Mucosa of descending colon (tissue), 3 donors: ENCODE results near the gene ULBP2. TPM values are rescaled to one million over a fixed set of nuclear protein-coding genes. Genes with fewer than 3 reads are reported as not detected.
"Not testable (repeated sequence)": the region's sequence is repeated elsewhere in the genome, so short reads cannot be mapped to it uniquely, and the experiment has no call there.

ENCODE experiments used
- ATAC-seq: fragments of 200-7000 bp; cut with Tn5 transposase; one replicate; pipeline ENCODE4 v1.9.1; 2020; ENCODE audit warnings: mild to moderate bottlenecking, moderate library complexity
- DNase-seq, 3 donors: peaks; one replicate each; pipeline ENCODE4 v3.0.0-alpha.2; 2020
- H3K36me3 ChIP-seq: fragments of 200-600 bp; one replicate; pipeline ENCODE4 v1.8.0; 2021; ENCODE audit warnings: low read depth, mild to moderate bottlenecking
- H3K4me1 ChIP-seq: fragments of 200-600 bp; one replicate; pipeline ENCODE4 v1.8.0; 2021; ENCODE audit warnings: low read depth, mild to moderate bottlenecking
- H3K4me3 ChIP-seq: fragments of 200-600 bp; one replicate; pipeline ENCODE4 v1.8.0; 2021; ENCODE audit warnings: mild to moderate bottlenecking
- H3K9me3 ChIP-seq: fragments of 200-600 bp; one replicate; pipeline ENCODE4 v1.8.0; 2021; ENCODE audit warnings: mild to moderate bottlenecking
- intact Hi-C, 2 donors: fragments of 100-400 bp; cut with DNase I in 1 of 2; cut with micrococcal nuclease in 1 of 2; formaldehyde crosslinking; loops; one replicate each; pipeline versions ENCODE4 v1.11.0 to v1.11.1; 2022; cut with DNase I, micrococcal nuclease
- total RNA-seq, 3 donors: library from RNA; stranded (reverse); fragmentation: NEBNext Ultra II Directional in 2 of 3; extraction: Animal tissue kit (Norgen Biotek cat#: 25700) in 2 of 3; gene quantifications; one replicate each; pipeline versions ENCODE4 v1.2.1 to v1.2.4, GENCODE V29; 2021 to 2023
- TF ChIP-seq, protein P1 (sequence below): fragments of 200-600 bp; IDR thresholded peaks from one replicate; pipeline ENCODE4 v1.8.0; 2022; ENCODE audit warnings: antibody characterized with exemption, mild to moderate bottlenecking
- donor health status: DM: no; HTN: no; CAD: no; lungs with moderate emphysema.
- donor health status: DM: no; HTN: no; CAD: no.
- donor health status: DM: no; HTN: yes; CAD: no.

The ULBP2 gene
- total RNA-seq, 3 donors from 2014 or later = 0.43 TPM; not detected in 2

DNA sequence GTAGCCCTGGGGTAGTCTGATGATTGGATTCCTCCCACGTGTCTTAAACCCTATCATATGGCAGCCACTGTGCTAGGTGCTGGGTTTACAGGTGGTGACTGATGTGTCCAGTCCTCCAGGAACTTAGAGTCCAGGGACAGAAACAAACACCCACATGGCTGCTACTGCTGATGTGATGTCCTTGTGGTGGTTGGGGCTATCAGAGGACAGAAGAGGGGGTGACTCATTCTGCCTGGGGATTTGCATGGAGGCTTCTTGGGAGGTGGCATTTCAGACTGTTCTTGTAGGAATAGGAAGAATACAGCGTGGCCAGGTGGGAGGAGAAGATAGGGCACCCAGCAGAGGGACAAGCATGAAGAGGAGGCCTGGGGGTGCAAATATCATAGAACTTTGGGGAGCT is 28.7 kb upstream of the ULBP2 start:
- DNase-seq (no peak), ATAC-seq (no peak)
- no peak overlapping the region for H3K4me3 ChIP-seq
- H3K9me3 ChIP-seq = peaks cover 10% of the 10 kb centered on the region
- TF ChIP-seq, protein P1, sequence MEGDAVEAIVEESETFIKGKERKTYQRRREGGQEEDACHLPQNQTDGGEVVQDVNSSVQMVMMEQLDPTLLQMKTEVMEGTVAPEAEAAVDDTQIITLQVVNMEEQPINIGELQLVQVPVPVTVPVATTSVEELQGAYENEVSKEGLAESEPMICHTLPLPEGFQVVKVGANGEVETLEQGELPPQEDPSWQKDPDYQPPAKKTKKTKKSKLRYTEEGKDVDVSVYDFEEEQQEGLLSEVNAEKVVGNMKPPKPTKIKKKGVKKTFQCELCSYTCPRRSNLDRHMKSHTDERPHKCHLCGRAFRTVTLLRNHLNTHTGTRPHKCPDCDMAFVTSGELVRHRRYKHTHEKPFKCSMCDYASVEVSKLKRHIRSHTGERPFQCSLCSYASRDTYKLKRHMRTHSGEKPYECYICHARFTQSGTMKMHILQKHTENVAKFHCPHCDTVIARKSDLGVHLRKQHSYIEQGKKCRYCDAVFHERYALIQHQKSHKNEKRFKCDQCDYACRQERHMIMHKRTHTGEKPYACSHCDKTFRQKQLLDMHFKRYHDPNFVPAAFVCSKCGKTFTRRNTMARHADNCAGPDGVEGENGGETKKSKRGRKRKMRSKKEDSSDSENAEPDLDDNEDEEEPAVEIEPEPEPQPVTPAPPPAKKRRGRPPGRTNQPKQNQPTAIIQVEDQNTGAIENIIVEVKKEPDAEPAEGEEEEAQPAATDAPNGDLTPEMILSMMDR = no peak
- intact Hi-C loops = no loop called here
- H3K36me3 ChIP-seq = no peaks in the 10 kb centered on the region
- no peaks in the 10 kb centered on the region for H3K4me1 ChIP-seq

DNA sequence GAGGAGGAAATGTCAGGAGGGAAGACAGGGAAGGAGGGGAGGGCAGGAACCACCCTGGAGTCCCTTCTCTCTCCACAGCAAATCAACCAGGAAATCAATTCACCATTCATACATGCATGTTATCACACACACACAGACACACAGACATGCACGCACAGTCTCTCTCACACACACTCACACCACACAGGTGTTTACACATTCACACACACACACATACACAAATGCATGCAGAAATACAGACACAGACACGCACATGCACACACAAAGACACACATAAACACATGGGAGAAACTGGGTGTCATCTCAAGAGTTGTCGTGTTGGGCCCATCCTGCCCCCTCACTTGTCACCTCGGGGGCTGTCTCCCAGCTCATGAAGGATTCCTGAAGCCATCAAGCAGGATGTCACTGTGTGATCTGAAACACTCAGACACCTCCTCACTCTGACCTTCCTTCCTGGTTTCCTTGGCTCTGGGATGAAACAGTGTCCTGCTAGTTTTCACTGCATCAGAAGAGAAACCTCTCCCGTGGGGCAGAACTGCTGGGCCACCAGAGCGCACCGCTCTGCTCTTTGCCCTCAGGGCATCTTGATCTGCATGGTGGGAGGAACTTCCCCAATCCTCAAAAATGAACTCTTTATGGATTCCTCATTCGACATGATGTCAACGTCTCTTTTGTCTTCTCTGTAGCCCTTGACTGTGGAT is 28.1 kb upstream of the ULBP2 start:
- TF ChIP-seq, protein P1 = no peak
- Histone ChIP-seq H3K36me3 (no peaks in the 10 kb centered on the region), H3K4me1 (no peaks in the 10 kb centered on the region), H3K9me3 (peaks cover 4% of the 10 kb centered on the region), H3K4me3 (no peak overlapping the region)
- intact Hi-C loops = no loop called here
- ATAC-seq (no peak), DNase-seq (no peak)

DNA sequence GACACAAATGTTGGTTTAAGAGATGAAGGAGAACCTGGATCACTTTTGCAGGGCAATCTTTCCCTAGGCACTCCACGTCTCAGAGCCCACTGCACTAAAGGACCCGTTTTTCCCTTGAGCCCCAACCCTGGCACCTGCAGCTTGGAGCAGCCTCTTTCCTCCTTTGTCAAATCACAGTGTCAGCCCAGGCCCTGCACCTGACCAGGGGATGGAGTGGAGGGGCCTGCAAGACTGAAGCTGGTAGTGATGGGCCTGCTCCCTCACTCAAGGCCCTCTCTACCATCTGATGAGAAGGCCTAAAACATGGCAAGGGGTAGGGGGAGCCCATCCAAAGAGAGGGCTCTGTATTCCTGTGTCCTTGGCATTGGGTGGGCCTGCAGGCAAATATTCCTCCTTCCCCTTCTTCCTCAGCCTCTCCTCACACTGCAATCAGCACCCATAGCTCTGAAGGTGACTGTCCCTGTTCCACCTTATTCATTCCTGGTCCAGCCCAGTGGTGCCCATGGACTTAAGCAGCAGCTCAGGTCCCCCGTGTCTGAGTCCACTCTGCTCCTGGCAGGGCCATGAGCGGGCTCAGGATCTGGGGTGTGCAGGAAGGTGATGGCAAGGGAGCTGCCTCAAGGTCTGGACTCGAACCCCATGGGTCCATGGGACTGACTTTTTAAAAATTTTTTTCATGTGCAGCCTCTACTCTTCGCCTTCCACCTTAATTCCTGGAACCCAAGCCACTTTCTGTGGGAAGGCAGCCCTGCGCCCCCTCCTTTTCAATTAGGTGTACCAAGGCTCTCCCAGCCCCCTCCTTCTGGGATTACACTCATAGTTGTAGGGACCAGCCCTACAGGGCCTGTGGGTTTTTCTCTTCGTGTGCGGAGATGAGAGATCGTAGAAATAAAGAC is 25.6 kb upstream of the ULBP2 start:
- no peak overlapping the region for H3K4me3 ChIP-seq
- ATAC-seq (no peak), DNase-seq (no peak)
- H3K9me3 ChIP-seq = no peaks in the 10 kb centered on the region
- intact Hi-C loops = no loop called here
- H3K36me3 ChIP-seq = no peaks in the 10 kb centered on the region
- H3K4me1 ChIP-seq = no peaks in the 10 kb centered on the region
- TF ChIP-seq, protein P1 = no peak

DNA sequence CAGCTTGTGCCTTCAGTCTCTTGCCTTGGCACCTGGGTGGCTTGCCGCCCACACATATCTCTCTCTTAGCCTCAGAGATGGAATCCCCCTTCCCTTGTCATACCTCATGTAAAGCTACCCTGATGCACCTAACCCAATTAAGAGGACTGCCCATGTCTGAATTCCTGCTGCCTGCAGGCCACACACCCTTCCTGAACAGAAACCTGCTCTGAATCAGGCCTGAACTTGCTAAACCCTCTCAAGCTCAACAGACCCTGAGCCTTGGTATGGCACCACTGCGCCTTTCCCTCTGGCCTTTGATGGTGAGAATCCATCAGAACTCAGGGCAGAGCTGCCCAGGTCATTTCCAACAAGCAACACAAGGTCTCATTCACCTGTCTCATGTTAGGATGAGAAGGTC is 24.1 kb upstream of the ULBP2 start:
- TF ChIP-seq, protein P1 = no peak
- Histone ChIP-seq H3K4me3 (no peak overlapping the region), H3K9me3 (no peaks in the 10 kb centered on the region), H3K4me1 (no peaks in the 10 kb centered on the region), H3K36me3 (no peaks in the 10 kb centered on the region)
- intact Hi-C loops = no loop called here
- no peak for ATAC-seq
- no peak for DNase-seq

DNA sequence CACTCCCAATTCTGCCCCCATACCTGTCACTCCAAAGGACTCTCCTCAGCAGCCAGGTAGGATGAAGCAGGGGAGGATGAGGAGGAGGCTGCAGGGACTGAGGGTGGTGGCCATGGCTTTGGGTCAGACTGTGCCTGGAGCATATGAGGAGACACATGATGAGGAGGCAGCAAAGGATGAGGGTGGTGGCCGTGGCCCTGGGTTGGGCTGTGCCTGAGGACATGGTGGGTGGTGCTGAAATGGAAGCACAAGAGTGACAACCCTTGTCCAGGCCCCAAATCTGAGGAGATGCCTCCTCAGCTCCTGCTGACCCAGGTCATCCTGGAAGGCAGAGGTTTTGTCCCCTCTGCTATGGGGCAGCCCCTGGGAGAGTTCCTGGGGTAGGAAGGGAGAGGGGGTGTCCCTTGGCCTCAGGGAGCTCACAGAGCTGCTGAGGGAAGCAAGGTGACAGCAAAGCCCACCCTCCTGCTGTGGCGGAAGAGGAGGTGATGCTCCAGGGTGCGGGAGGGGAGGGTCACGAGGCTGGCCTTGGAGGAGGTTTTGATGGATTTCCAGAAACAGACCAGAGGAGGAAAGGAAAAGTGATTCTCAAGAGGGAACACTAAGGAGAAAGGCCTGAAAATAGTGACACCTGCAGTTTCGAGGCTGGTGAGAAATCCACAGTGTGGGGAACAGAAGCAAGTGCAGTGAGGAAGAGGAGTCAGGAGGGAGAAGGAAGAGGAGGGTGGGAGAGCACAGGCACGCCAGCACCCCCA is 23.5 kb upstream of the ULBP2 start:
- no peaks in the 10 kb centered on the region for H3K9me3 ChIP-seq
- H3K4me1 ChIP-seq = no peaks in the 10 kb centered on the region
- TF ChIP-seq, protein P1 = no peak
- DNase-seq (no peak), ATAC-seq (no peak)
- no peaks in the 10 kb centered on the region for H3K36me3 ChIP-seq
- intact Hi-C loops = no loop called here
- H3K4me3 ChIP-seq = no peak overlapping the region

DNA sequence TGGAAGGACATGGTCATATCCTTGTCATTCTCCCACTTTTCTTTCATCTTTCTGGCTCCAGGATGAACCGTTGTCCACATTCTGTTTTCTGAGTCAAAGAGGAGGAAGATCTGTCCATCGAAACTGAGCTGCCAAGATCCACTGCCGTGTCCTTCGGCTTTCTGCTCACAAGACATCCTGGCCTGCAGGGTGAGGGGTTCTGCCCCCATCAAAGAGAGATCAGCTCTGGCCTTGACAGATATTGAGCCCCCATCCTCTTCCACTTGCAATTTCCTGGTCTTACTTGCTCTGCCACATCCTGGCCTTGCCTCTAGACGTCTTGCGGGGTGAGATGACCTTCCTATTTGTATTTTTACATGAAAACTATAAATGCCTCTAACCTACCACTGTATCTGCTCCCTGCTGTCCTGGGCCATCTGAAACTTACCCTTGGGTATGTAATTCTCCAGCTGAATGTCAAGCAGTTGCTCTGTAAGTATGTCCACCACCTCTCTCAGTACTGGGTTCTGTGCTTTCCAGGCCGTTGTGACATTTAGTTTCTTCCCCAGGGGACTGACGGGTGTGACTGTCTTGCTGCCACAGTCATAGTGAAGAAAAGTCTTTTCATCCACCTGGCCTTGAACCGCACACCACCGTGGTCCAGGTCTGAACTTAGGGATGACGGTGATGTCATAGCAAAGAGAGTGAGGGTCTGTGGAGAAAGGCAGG is 22.5 kb upstream of the ULBP2 start:
- DNase-seq, intact Hi-C loops, H3K36me3 ChIP-seq, H3K4me3 ChIP-seq, ATAC-seq, H3K4me1 ChIP-seq, H3K9me3 ChIP-seq: not testable (repeated sequence)
